Adrenal gland (tissue), 12 donors: Measurements from ENCODE around the gene LTO1. TPM values are rescaled to one million over a fixed set of nuclear protein-coding genes. Genes with fewer than 3 reads are reported as not detected.
A peak's percentile ranks its signal among the peaks of the same experiment; 100 is the strongest.

Experiments used
- DNase-seq, 7 donors: peaks; one replicate each; pipeline ENCODE4 v3.0.0-alpha.2; 2019 to 2020
- H3K27ac ChIP-seq, 5 donors: fragments of 200-600 bp; sonication (generic) in 4 of 5; 1 replicate in 3 of 5; 2 replicates in 2 of 5; pipeline versions ENCODE4 v1.5.1 to v1.8.0; 2016 to 2020; ENCODE audit warnings: mild to moderate bottlenecking in 1 of 5
- H3K27me3 ChIP-seq: fragments of 200-600 bp; 2 replicates; pipeline ENCODE4 v1.8.0; 2021
- H3K36me3 ChIP-seq, 2 donors: fragments of 200-600 bp; replicated peaks in 1 of 2; 1 replicate in 1 of 2; 2 replicates in 1 of 2; pipeline versions ENCODE4 v1.5.1 to v1.8.0; 2018 to 2022
- H3K4me1 ChIP-seq, 2 donors: fragments of 200-600 bp; replicated peaks in 1 of 2; 1 replicate in 1 of 2; 2 replicates in 1 of 2; pipeline versions ENCODE4 v1.5.1 to v1.8.0; 2018 to 2021
- H3K4me3 ChIP-seq, 4 donors: fragments of 200-600 bp; sonication (generic) in 3 of 4; one replicate each; pipeline ENCODE4 v1.5.1; 2016 to 2018
- H3K9me3 ChIP-seq, 3 donors: fragments of 200-600 bp; sonication (generic) in 1 of 3; replicated peaks in 1 of 3; 1 replicate in 2 of 3; 2 replicates in 1 of 3; pipeline versions ENCODE4 v1.5.1 to v1.8.0; 2016 to 2021
- CTCF ChIP-seq, 6 experiments: fragments of 450-650 bp in 4 of 6; fragments of 200-600 bp in 2 of 6; sonication (generic) in 1 of 6; IDR thresholded peaks; 1 replicate in 5 of 6; 2 replicates in 1 of 6; pipeline versions ENCODE4 v1.5.1 to v1.8.0; 2016 to 2021; ENCODE audit warnings: antibody characterized with exemption in 6 of 6, mild to moderate bottlenecking in 2 of 6, moderate library complexity in 1 of 6
- POLR2A ChIP-seq, 2 donors: fragments of 450-650 bp; IDR thresholded peaks; one replicate each; pipeline ENCODE4 v1.6.1; 2017; ENCODE audit warnings: antibody characterized with exemption in 2 of 2, mild to moderate bottlenecking in 2 of 2, moderate library complexity in 1 of 2
- WGBS, 4 donors: extraction: QIAGEN DNeasy Blood & Tissue Kit in 2 of 4; methylation state at CpG; one replicate each; pipeline versions ENCODE4 v1.1.5 to v1.1.7; 2013 to 2017; 5-methylcytosine and 5-hydroxymethylcytosine counted together
- intact Hi-C, 2 donors: fragments of 100-400 bp; cut with DNase I; formaldehyde crosslinking; loops; one replicate each; pipeline versions ENCODE4 v1.14.1 to v1.15.0; 2022 to 2023
- polyA plus RNA-seq, 3 donors: library from polyadenylated mRNA; stranded (reverse); fragments of 200-250 nt in 2 of 3; fragments of 350-450 nt in 1 of 3; fragmentation: Illumina TruSeq in 1 of 3; extraction: RNeasy Lipid Tissue Mini Kit (QIAGEN cat#74804) in 1 of 3; gene quantifications; one replicate each; pipeline ENCODE4 v1.2.3, GENCODE V29; 2013 to 2014
- total RNA-seq, 9 donors: library from RNA; depleted of rRNA in 4 of 9; stranded (reverse); fragments of >200 nt in 4 of 9; fragments of 120-200 nt in 1 of 9; fragmentation: NEBNext Ultra II Directional in 1 of 9; extraction: Animal tissue kit (Norgen Biotek cat#: 25700) in 1 of 9; gene quantifications; one replicate each; pipeline versions ENCODE4 v1.1.0 to v1.2.4, GENCODE V29; 2013 to 2023
- donor health status: healthy with polysubstance abuse.
- donor health status: Bipolar disorder and iron deficiency.
- donor health status: DM: yes; HTN: yes; CAD: no.
- donor health status: DM: no; HTN: no; CAD: no.
- donor health status: DM: no; HTN: no; CAD: no.
- donor health status: DM: yes; HTN: yes; CAD: no.

The LTO1 gene
- total and polyA plus RNA-seq, 12 donors = 10.9 to 52.5 (median 23.6) TPM

- WGBS, 4 donors = 89 to 92% (median 91%) methylated on average over 15 to 19 of the region's 19 CpGs
- intact Hi-C loops = no loop called here
- H3K27ac ChIP-seq = no peak overlapping the region
- no peak overlapping the region for H3K4me3 ChIP-seq
- peaks cover 11 to 32% of the 10 kb centered on the region in 2 donors for H3K4me1 ChIP-seq
- no peaks in the 10 kb centered on the region for H3K9me3 ChIP-seq
- DNase-seq = no peak
- TF ChIP-seq CTCF (IDR thresholded peaks at IDR 0.05) (no peak), POLR2A (IDR thresholded peaks at IDR 0.05) (no peak)
- H3K36me3 ChIP-seq = peaks cover 0 to 52% of the 10 kb centered on the region in 2 donors
- no peaks in the 10 kb centered on the region for H3K27me3 ChIP-seq
Observed at GRCh38 chr11:69669486-69669885, 5.7 kb downstream of the LTO1 start.

GRCh38 chr11:69667619-69668604 is 7.2 kb downstream of the LTO1 start:
- intact Hi-C loops = no loop called here
- no peaks in the 10 kb centered on the region for H3K9me3 ChIP-seq
- H3K27me3 ChIP-seq = no peaks in the 10 kb centered on the region
- H3K36me3 ChIP-seq = peaks cover 0 to 52% of the 10 kb centered on the region in 2 donors
- H3K4me3 ChIP-seq = no peak overlapping the region
- peaks cover 3 to 18% of the 10 kb centered on the region in 2 donors for H3K4me1 ChIP-seq
- TF ChIP-seq POLR2A (IDR thresholded peaks at IDR 0.05) (peak in 1 of 2 donors; percentile 52), CTCF (IDR thresholded peaks at IDR 0.05) (no peak)
- peak in 6 of 7 donors; percentile 79 to 93 (median 84) for DNase-seq
- H3K27ac ChIP-seq = peak overlapping the region in 2 of 5 donors; percentile 46 to 72
- WGBS, 4 donors = 76 to 89% (median 80%) methylated on average over 23 to 26 of the region's 26 CpGs

GRCh38 chr11:69666752-69667536 is 8.2 kb downstream of the LTO1 start:
- H3K4me3 ChIP-seq = no peak overlapping the region
- no peak overlapping the region for H3K27ac ChIP-seq
- no peaks in the 10 kb centered on the region for H3K9me3 ChIP-seq
- H3K4me1 ChIP-seq = peaks cover 3 to 18% of the 10 kb centered on the region in 2 donors
- H3K36me3 ChIP-seq = peaks cover 0 to 49% of the 10 kb centered on the region in 2 donors
- DNase-seq = peak in 1 of 7 donors; percentile 10
- TF ChIP-seq CTCF (IDR thresholded peaks at IDR 0.05) (no peak), POLR2A (IDR thresholded peaks at IDR 0.05) (no peak)
- 91 to 94% (median 92%) methylated on average over 26 to 33 of the region's 33 CpGs for WGBS, 4 donors
- intact Hi-C loops = no loop called here
- H3K27me3 ChIP-seq = no peaks in the 10 kb centered on the region

- DNase-seq = peak in 1 of 7 donors; percentile 7
- no peak overlapping the region for H3K4me3 ChIP-seq
- no peak for TF ChIP-seq CTCF (IDR thresholded peaks at IDR 0.05)
- TF ChIP-seq POLR2A (IDR thresholded peaks at IDR 0.05) = no peak
- 90 to 93% (median 91%) methylated on average over 9 to 14 of the region's 14 CpGs for WGBS, 4 donors
- H3K36me3 ChIP-seq = peaks cover 0 to 43% of the 10 kb centered on the region in 2 donors
- peaks cover 3 to 18% of the 10 kb centered on the region in 2 donors for H3K4me1 ChIP-seq
- no peaks in the 10 kb centered on the region for H3K9me3 ChIP-seq
- no peaks in the 10 kb centered on the region for H3K27me3 ChIP-seq
- intact Hi-C loops = no loop called here
- no peak overlapping the region for H3K27ac ChIP-seq
Observed at GRCh38 chr11:69666261-69666660, 8.9 kb downstream of the LTO1 start.
